Neural progenitor cell (in vitro differentiated cells): ENCODE measurements around the gene CDKN1A. TPM values are rescaled to one million over a fixed set of nuclear protein-coding genes. Genes with fewer than 3 reads are reported as not detected.
A peak's percentile ranks its signal among the peaks of the same experiment; 100 is the strongest.

Experiments
- DNase-seq: peaks from one replicate; pipeline ENCODE4 v3.0.0-alpha.2; 2016; ENCODE audit warnings: low spot score
- H2AFZ ChIP-seq: fragments of 200-600 bp; sonication (generic); replicated peaks from 2 replicates; pipeline ENCODE4 v1.6.1; 2016; ENCODE audit warnings: antibody characterized with exemption
- H3F3A ChIP-seq: fragments of 200-600 bp; sonication (generic); 2 replicates; pipeline ENCODE4 v1.6.1; 2016; ENCODE audit warnings: antibody characterized with exemption, low read depth
- H3K27ac ChIP-seq: fragments of 200-600 bp; sonication (generic); 2 replicates; pipeline ENCODE4 v1.5.1; 2016; ENCODE audit warnings: mild to moderate bottlenecking
- H3K27me3 ChIP-seq: fragments of 200-600 bp; sonication (generic); 2 replicates; pipeline ENCODE4 v1.6.1; 2016; ENCODE audit warnings: mild to moderate bottlenecking, moderate library complexity
- H3K36me3 ChIP-seq: fragments of 200-600 bp; sonication (generic); 2 replicates; pipeline ENCODE4 v1.5.1; 2016
- H3K4me1 ChIP-seq: fragments of 200-600 bp; sonication (generic); 2 replicates; pipeline ENCODE4 v1.6.1; 2016; ENCODE audit warnings: mixed run types
- H3K4me2 ChIP-seq: fragments of 200-600 bp; sonication (generic); 2 replicates; pipeline ENCODE4 v1.6.1; 2016
- H3K4me3 ChIP-seq: fragments of 200-600 bp; sonication (generic); 2 replicates; pipeline ENCODE4 v1.5.1; 2016
- H3K79me2 ChIP-seq: fragments of 200-600 bp; sonication (generic); 2 replicates; pipeline ENCODE4 v1.6.1; 2016; ENCODE audit warnings: low read depth
- H3K9ac ChIP-seq: fragments of 200-600 bp; sonication (generic); 2 replicates; pipeline ENCODE4 v1.6.1; 2016
- H3K9me3 ChIP-seq: fragments of 200-600 bp; sonication (generic); 2 replicates; pipeline ENCODE4 v1.5.1; 2016; ENCODE audit warnings: low read depth
- H4K20me1 ChIP-seq: fragments of 200-600 bp; sonication (generic); 2 replicates; pipeline ENCODE4 v1.6.1; 2016; ENCODE audit warnings: low read depth
- H3K27ac Mint-ChIP-seq: 3 replicates; pipeline ENCODE4 v1.8.0; 2021; ENCODE audit warnings: mixed read lengths
- H3K27me3 Mint-ChIP-seq: 2 replicates; pipeline ENCODE4 v1.8.0; 2022; ENCODE audit warnings: low read depth, mild to moderate bottlenecking, inconsistent platforms, moderate library complexity, mixed read lengths; ENCODE audit not compliant: insufficient read depth
- H3K36me3 Mint-ChIP-seq: 3 replicates; pipeline ENCODE4 v1.8.0; 2021; ENCODE audit warnings: mixed read lengths
- H3K4me1 Mint-ChIP-seq: 3 replicates; pipeline ENCODE4 v1.8.0; 2021; ENCODE audit warnings: mixed read lengths
- H3K4me3 Mint-ChIP-seq: 3 replicates; pipeline ENCODE4 v1.8.0; 2021; ENCODE audit warnings: mild to moderate bottlenecking, moderate library complexity, mixed read lengths
- H3K9me3 Mint-ChIP-seq: 3 replicates; pipeline ENCODE4 v1.8.0; 2020; ENCODE audit warnings: mixed read lengths
- CTCF ChIP-seq: fragments of 200-600 bp; sonication (generic); IDR thresholded peaks from 2 replicates; pipeline ENCODE4 v1.5.1; 2017; ENCODE audit warnings: antibody characterized with exemption, mild to moderate bottlenecking
- EZH2 ChIP-seq: fragments of 200-600 bp; sonication (generic); IDR thresholded peaks from 2 replicates; pipeline ENCODE4 v1.6.1; 2017; ENCODE audit warnings: antibody characterized with exemption, mild to moderate bottlenecking, moderate library complexity
- EZH2phosphoT487 ChIP-seq: fragments of 200-600 bp; sonication (generic); IDR thresholded peaks from 2 replicates; pipeline ENCODE4 v1.6.1; 2017; ENCODE audit warnings: antibody characterized with exemption
- total RNA-seq: library from RNA; depleted of rRNA; stranded (reverse); fragments of >200 nt; gene quantifications from 2 replicates; pipeline ENCODE4 v1.2.3, GENCODE V29; 2015; ENCODE audit warnings: low replicate concordance

CDKN1A gene
- total RNA-seq, 1 donor from 2014 or later: 7.0 TPM

GRCh38 chr6:36699348-36699747, 20.8 kb downstream of the CDKN1A start:
- no peak overlapping the region for H3K4me2 ChIP-seq
- Mint-ChIP-seq H3K36me3 (no peaks in the 10 kb centered on the region), H3K9me3 (no peaks in the 10 kb centered on the region), H3K4me3 (no peak overlapping the region), H3K4me1 (peaks cover 4% of the 10 kb centered on the region), H3K27ac (no peak overlapping the region), H3K27me3 (peaks cover 4% of the 10 kb centered on the region)
- no peak overlapping the region for H3K9ac ChIP-seq
- no peaks in the 10 kb centered on the region for H3K79me2 ChIP-seq
- no peak for TF ChIP-seq EZH2
- no peak for DNase-seq
- no peaks in the 10 kb centered on the region for H3K4me1 ChIP-seq
- H3K4me3 ChIP-seq: no peak overlapping the region
- no peaks in the 10 kb centered on the region for H3F3A ChIP-seq
- no peak overlapping the region for H2AFZ ChIP-seq
- no peaks in the 10 kb centered on the region for H3K27me3 ChIP-seq
- no peaks in the 10 kb centered on the region for H3K9me3 ChIP-seq
- no peak overlapping the region for H3K27ac ChIP-seq
- no peaks in the 10 kb centered on the region for H4K20me1 ChIP-seq
- H3K36me3 ChIP-seq: no peaks in the 10 kb centered on the region

- H3K9me3 ChIP-seq: no peaks in the 10 kb centered on the region
- no peak overlapping the region for H2AFZ ChIP-seq
- no peak overlapping the region for H3K4me3 Mint-ChIP-seq
- H3K4me1 Mint-ChIP-seq: peaks cover 4% of the 10 kb centered on the region
- no peaks in the 10 kb centered on the region for H4K20me1 ChIP-seq
- H3K79me2 ChIP-seq: no peaks in the 10 kb centered on the region
- H3K9me3 Mint-ChIP-seq: no peaks in the 10 kb centered on the region
- no peaks in the 10 kb centered on the region for H3K36me3 Mint-ChIP-seq
- H3K4me3 ChIP-seq: no peak overlapping the region
- H3K9ac ChIP-seq: no peak overlapping the region
- H3K4me2 ChIP-seq: no peak overlapping the region
- H3K27ac Mint-ChIP-seq: peak overlapping the region; percentile 21
- DNase-seq: no peak
- H3K27ac ChIP-seq: no peak overlapping the region
- H3K27me3 ChIP-seq: no peaks in the 10 kb centered on the region
- peaks cover 4% of the 10 kb centered on the region for H3K27me3 Mint-ChIP-seq
- no peaks in the 10 kb centered on the region for H3K4me1 ChIP-seq
- no peak for TF ChIP-seq CTCF
- no peak for TF ChIP-seq EZH2
- TF ChIP-seq EZH2phosphoT487: no peak
- no peaks in the 10 kb centered on the region for H3K36me3 ChIP-seq
- H3F3A ChIP-seq: no peaks in the 10 kb centered on the region
Measured at GRCh38 chr6:36700071-36700812, 21.7 kb downstream of the CDKN1A start.

GRCh38 chr6:36700831-36701230, 22.3 kb downstream of the CDKN1A start:
- DNase-seq: no peak
- Mint-ChIP-seq H3K27ac (no peak overlapping the region), H3K36me3 (no peaks in the 10 kb centered on the region), H3K27me3 (peaks cover 4% of the 10 kb centered on the region), H3K9me3 (no peaks in the 10 kb centered on the region), H3K4me1 (peaks cover 4% of the 10 kb centered on the region), H3K4me3 (no peak overlapping the region)
- no peaks in the 10 kb centered on the region for H3F3A ChIP-seq
- no peaks in the 10 kb centered on the region for H3K9me3 ChIP-seq
- no peak overlapping the region for H3K9ac ChIP-seq
- no peaks in the 10 kb centered on the region for H4K20me1 ChIP-seq
- no peak overlapping the region for H3K27ac ChIP-seq
- H3K27me3 ChIP-seq: no peaks in the 10 kb centered on the region
- no peak overlapping the region for H2AFZ ChIP-seq
- H3K36me3 ChIP-seq: no peaks in the 10 kb centered on the region
- no peaks in the 10 kb centered on the region for H3K4me1 ChIP-seq
- TF ChIP-seq CTCF: no peak
- no peak for TF ChIP-seq EZH2
- TF ChIP-seq EZH2phosphoT487: no peak
- H3K4me2 ChIP-seq: no peak overlapping the region
- no peak overlapping the region for H3K4me3 ChIP-seq
- H3K79me2 ChIP-seq: no peaks in the 10 kb centered on the region

- TF ChIP-seq CTCF (peak; percentile 42), EZH2 (no peak)
- no peaks in the 10 kb centered on the region for H3K4me1 ChIP-seq
- Mint-ChIP-seq H3K4me1 (peaks cover 4% of the 10 kb centered on the region), H3K36me3 (no peaks in the 10 kb centered on the region), H3K27me3 (peaks cover 4% of the 10 kb centered on the region), H3K9me3 (no peaks in the 10 kb centered on the region), H3K4me3 (no peak overlapping the region), H3K27ac (no peak overlapping the region)
- H3K4me3 ChIP-seq: no peak overlapping the region
- H3K9ac ChIP-seq: no peak overlapping the region
- H2AFZ ChIP-seq: no peak overlapping the region
- H3K36me3 ChIP-seq: no peaks in the 10 kb centered on the region
- no peaks in the 10 kb centered on the region for H3K79me2 ChIP-seq
- no peaks in the 10 kb centered on the region for H4K20me1 ChIP-seq
- H3K27me3 ChIP-seq: no peaks in the 10 kb centered on the region
- H3K27ac ChIP-seq: no peak overlapping the region
- H3K4me2 ChIP-seq: no peak overlapping the region
- no peaks in the 10 kb centered on the region for H3K9me3 ChIP-seq
- DNase-seq: no peak
- no peaks in the 10 kb centered on the region for H3F3A ChIP-seq
Measured at GRCh38 chr6:36701401-36701991, 23.0 kb downstream of the CDKN1A start.
